ENCODE measurements around the gene ADCY3.

GRCh38 chr2:24888177-24888576, 31.9 kb downstream of the ADCY3 start:
- TF ChIP-seq, protein P1, sequence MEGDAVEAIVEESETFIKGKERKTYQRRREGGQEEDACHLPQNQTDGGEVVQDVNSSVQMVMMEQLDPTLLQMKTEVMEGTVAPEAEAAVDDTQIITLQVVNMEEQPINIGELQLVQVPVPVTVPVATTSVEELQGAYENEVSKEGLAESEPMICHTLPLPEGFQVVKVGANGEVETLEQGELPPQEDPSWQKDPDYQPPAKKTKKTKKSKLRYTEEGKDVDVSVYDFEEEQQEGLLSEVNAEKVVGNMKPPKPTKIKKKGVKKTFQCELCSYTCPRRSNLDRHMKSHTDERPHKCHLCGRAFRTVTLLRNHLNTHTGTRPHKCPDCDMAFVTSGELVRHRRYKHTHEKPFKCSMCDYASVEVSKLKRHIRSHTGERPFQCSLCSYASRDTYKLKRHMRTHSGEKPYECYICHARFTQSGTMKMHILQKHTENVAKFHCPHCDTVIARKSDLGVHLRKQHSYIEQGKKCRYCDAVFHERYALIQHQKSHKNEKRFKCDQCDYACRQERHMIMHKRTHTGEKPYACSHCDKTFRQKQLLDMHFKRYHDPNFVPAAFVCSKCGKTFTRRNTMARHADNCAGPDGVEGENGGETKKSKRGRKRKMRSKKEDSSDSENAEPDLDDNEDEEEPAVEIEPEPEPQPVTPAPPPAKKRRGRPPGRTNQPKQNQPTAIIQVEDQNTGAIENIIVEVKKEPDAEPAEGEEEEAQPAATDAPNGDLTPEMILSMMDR (IDR thresholded peaks at IDR 0.05): no peak
- TF ChIP-seq EP300 (IDR thresholded peaks at IDR 0.05) (no peak), POLR2A (IDR thresholded peaks at IDR 0.05) (no peak)
